ENCODE results near the gene CHST15. TPM values are rescaled to one million over a fixed set of nuclear protein-coding genes. Genes with fewer than 3 reads are reported as not detected.
A peak's percentile ranks its signal among the peaks of the same experiment; 100 is the strongest.

CHST15 gene
- total and polyA plus RNA-seq, 12 donors, result 5.2 to 54.5 (median 29.2) TPM

- DNase-seq, result no peak
- Histone ChIP-seq H3K4me1 (replicated peaks in 1 of 2) (no peaks in the 10 kb centered on the region), H3K27me3 (no peaks in the 10 kb centered on the region), H3K27ac (no peak overlapping the region), H3K4me3 (no peak overlapping the region), H3K9me3 (replicated peaks in 1 of 3) (no peaks in the 10 kb centered on the region), H3K36me3 (replicated peaks in 1 of 2) (no peaks in the 10 kb centered on the region)
- no peak for TF ChIP-seq POLR2A (IDR thresholded peaks at IDR 0.05)
- no peak for TF ChIP-seq CTCF (IDR thresholded peaks at IDR 0.05)
- intact Hi-C loops (cut with DNase I), result no loop called here
- WGBS, 4 donors, result 84 to 100% (median 91%) methylated on average over 4 to 5 of the region's 5 CpGs
Measured at GRCh38 chr10:124128811-124129145, 35.4 kb upstream of the CHST15 start.

GRCh38 chr10:124127965-124128810 lies 34.8 kb upstream of the CHST15 start:
- peak in 1 of 7 donors; percentile 4 for DNase-seq
- 92 to 96% (median 93%) methylated on average over 8 to 14 of the region's 14 CpGs for WGBS, 4 donors
- no peaks in the 10 kb centered on the region for H3K4me1 ChIP-seq (replicated peaks in 1 of 2)
- no peak overlapping the region for H3K4me3 ChIP-seq
- TF ChIP-seq CTCF (IDR thresholded peaks at IDR 0.05) (no peak), POLR2A (IDR thresholded peaks at IDR 0.05) (no peak)
- H3K9me3 ChIP-seq (replicated peaks in 1 of 3), result no peaks in the 10 kb centered on the region
- intact Hi-C loops (cut with DNase I), result no loop called here
- H3K27me3 ChIP-seq, result no peaks in the 10 kb centered on the region
- no peak overlapping the region for H3K27ac ChIP-seq
- H3K36me3 ChIP-seq (replicated peaks in 1 of 2), result no peaks in the 10 kb centered on the region

GRCh38 chr10:124127563-124127962 lies 34.2 kb upstream of the CHST15 start:
- 80 to 95% (median 93%) methylated on average over 6 to 9 of the region's 9 CpGs for WGBS, 4 donors
- Histone ChIP-seq H3K27me3 (no peaks in the 10 kb centered on the region), H3K36me3 (replicated peaks in 1 of 2) (no peaks in the 10 kb centered on the region), H3K9me3 (replicated peaks in 1 of 3) (no peaks in the 10 kb centered on the region), H3K27ac (no peak overlapping the region), H3K4me1 (replicated peaks in 1 of 2) (no peaks in the 10 kb centered on the region), H3K4me3 (no peak overlapping the region)
- TF ChIP-seq POLR2A (IDR thresholded peaks at IDR 0.05), result no peak
- TF ChIP-seq CTCF (IDR thresholded peaks at IDR 0.05), result no peak
- intact Hi-C loops (cut with DNase I), result no loop called here
- DNase-seq, result no peak

GRCh38 chr10:124126983-124127385 lies 33.6 kb upstream of the CHST15 start:
- Histone ChIP-seq H3K27ac (no peak overlapping the region), H3K4me3 (no peak overlapping the region), H3K9me3 (replicated peaks in 1 of 3) (no peaks in the 10 kb centered on the region), H3K4me1 (replicated peaks in 1 of 2) (no peaks in the 10 kb centered on the region), H3K36me3 (replicated peaks in 1 of 2) (no peaks in the 10 kb centered on the region), H3K27me3 (no peaks in the 10 kb centered on the region)
- DNase-seq, result peak in 1 of 7 donors; percentile 5
- 85 to 95% (median 90%) methylated on average over 9 of the region's 9 CpGs for WGBS, 4 donors
- intact Hi-C loops (cut with DNase I), result no loop called here
- no peak for TF ChIP-seq POLR2A (IDR thresholded peaks at IDR 0.05)
- no peak for TF ChIP-seq CTCF (IDR thresholded peaks at IDR 0.05)

Measured in adrenal gland (tissue), 12 donors.